Astrocyte (in vitro differentiated cells and primary cell): Measurements from ENCODE around the gene KRTAP5-5.

ENCODE experiments used
- CTCF ChIP-seq: IDR thresholded peaks from 2 replicates; pipeline ENCODE4 v1.5.1; 2011; ENCODE audit warnings: low read depth, mild to moderate bottlenecking, inconsistent platforms, low read length, moderate library complexity; ENCODE audit not compliant: insufficient read depth
- EZH2 ChIP-seq: IDR thresholded peaks from 2 replicates; pipeline ENCODE4 v1.6.1; 2012; ENCODE audit warnings: mild to moderate bottlenecking, low read length, inconsistent platforms; ENCODE audit not compliant: insufficient read depth

GRCh38 chr11:1671658-1672057 is 42.1 kb downstream of the KRTAP5-5 start:
- no peak for TF ChIP-seq EZH2
- TF ChIP-seq CTCF: no peak
